Lower leg skin (tissue), 4 donors: ENCODE measurements around the gene MSH3. TPM values are rescaled to one million over a fixed set of nuclear protein-coding genes. Genes with fewer than 3 reads are reported as not detected.

Experiments used
- DNase-seq, 2 donors: peaks; one replicate each; pipeline ENCODE4 v3.0.0-alpha.2; 2019; ENCODE audit warnings: low spot score in 2 of 2
- H3K4me3 ChIP-seq: fragments of 200-600 bp; sonication (generic); 2 replicates; pipeline ENCODE4 v1.5.1; 2017; ENCODE audit warnings: mild to moderate bottlenecking, low read depth; ENCODE audit not compliant: poor library complexity, severe bottlenecking
- POLR2A ChIP-seq, 2 donors: fragments of 450-650 bp; IDR thresholded peaks; one replicate each; pipeline ENCODE4 v1.6.1; 2016 to 2017; ENCODE audit warnings: antibody characterized with exemption in 2 of 2, mild to moderate bottlenecking in 1 of 2, moderate library complexity in 1 of 2
- WGBS, 2 donors: methylation state at CpG; one replicate each; pipeline ENCODE4 v1.1.5; 2018; 5-methylcytosine and 5-hydroxymethylcytosine counted together
- intact Hi-C: fragments of 100-400 bp; cut with DNase I; formaldehyde crosslinking; loops from one replicate; pipeline ENCODE4 v1.15.0; 2023; ENCODE audit warnings: low total_unique reads
- total RNA-seq, 4 donors: library from RNA; depleted of rRNA; stranded (reverse); fragments of >200 nt; gene quantifications; one replicate each; pipeline ENCODE4 v1.1.0, GENCODE V29; 2016
- TF ChIP-seq, protein P1 (sequence below), 3 donors: fragments of 450-650 bp; IDR thresholded peaks; one replicate each; pipeline ENCODE4 v1.5.1; 2016; ENCODE audit warnings: antibody characterized with exemption in 3 of 3, mild to moderate bottlenecking in 3 of 3, moderate library complexity in 2 of 3

The MSH3 gene
- total RNA-seq, 4 donors from 2014 or later = 8.4 to 17.1 (median 11.4) TPM

DNA sequence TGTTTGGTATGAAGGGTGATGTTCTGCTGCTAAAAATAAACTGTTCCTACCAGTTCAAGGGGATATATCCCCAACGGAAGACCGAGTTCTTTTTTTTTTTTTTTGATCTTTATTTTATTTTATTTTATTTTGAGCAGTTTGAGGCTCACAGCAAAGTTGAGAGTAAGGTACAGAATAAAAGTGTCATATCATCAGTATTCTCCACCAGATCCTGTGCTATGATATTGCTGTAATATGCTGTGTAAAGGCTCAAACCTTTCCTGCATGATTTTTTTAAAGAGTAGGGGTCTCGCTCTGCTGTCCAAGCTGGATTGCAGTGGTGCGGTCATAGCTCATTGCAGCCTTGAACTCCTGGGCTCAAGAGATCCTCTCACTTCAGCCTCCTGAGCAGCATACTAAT, 35.2 kb downstream of the MSH3 start:
- no peak overlapping the region for H3K4me3 ChIP-seq
- 77 to 79% methylated on average over 4 of the region's 4 CpGs for WGBS, 2 donors
- intact Hi-C loops = no loop called here
- DNase-seq = no peak
- TF ChIP-seq, protein P1, sequence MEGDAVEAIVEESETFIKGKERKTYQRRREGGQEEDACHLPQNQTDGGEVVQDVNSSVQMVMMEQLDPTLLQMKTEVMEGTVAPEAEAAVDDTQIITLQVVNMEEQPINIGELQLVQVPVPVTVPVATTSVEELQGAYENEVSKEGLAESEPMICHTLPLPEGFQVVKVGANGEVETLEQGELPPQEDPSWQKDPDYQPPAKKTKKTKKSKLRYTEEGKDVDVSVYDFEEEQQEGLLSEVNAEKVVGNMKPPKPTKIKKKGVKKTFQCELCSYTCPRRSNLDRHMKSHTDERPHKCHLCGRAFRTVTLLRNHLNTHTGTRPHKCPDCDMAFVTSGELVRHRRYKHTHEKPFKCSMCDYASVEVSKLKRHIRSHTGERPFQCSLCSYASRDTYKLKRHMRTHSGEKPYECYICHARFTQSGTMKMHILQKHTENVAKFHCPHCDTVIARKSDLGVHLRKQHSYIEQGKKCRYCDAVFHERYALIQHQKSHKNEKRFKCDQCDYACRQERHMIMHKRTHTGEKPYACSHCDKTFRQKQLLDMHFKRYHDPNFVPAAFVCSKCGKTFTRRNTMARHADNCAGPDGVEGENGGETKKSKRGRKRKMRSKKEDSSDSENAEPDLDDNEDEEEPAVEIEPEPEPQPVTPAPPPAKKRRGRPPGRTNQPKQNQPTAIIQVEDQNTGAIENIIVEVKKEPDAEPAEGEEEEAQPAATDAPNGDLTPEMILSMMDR (IDR thresholded peaks at IDR 0.05) = no peak
- no peak for TF ChIP-seq POLR2A (IDR thresholded peaks at IDR 0.05)

DNA sequence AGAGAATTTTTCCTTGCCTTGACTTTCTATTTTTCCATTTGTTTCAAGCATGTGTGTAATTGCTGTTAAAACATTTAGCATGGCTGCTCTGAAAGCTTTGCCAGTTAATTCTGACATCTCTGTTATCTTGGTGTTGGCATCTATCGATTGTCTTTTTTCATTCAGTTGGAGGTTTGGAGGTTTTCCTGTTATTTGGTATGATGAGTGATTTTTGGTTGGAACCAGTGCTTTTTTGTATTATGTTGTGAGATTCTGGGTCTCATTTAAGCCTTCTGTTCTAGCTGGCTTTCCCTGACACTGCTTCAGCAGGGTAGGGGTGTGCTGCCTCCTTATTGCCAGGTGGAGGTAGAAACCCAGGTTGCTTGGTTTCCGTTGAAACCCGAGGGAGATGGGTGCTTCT, 41.2 kb downstream of the MSH3 start:
- WGBS, 2 donors = 94 to 97% methylated on average over 3 of the region's 3 CpGs
- DNase-seq = no peak
- TF ChIP-seq, protein P1 (IDR thresholded peaks at IDR 0.05) = no peak
- TF ChIP-seq POLR2A (IDR thresholded peaks at IDR 0.05) = no peak
- no peak overlapping the region for H3K4me3 ChIP-seq
- intact Hi-C loops = no loop called here

DNA sequence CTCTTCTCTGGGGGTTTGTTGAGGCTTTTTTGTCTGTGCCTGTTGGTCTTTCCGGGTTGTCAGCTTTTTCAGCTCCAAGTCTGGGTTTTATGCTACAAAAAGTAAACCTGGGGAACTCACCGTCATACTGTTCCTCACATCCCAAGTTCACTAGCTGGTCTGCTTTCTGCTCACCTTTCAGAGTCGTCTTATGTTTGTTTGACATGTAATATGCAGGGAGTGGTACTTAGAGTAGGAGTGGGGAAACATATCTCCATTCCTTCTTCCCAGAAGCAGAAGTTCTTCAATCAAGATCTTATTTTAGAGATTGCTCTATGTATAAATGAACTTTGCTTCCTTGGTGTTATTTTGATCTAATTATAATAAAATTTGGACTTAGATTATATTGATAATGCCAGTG, 42.0 kb downstream of the MSH3 start:
- 90 to 96% methylated on average over 3 of the region's 3 CpGs for WGBS, 2 donors
- intact Hi-C loops = no loop called here

GRCh38 chr5:80697100-80697499, 42.6 kb downstream of the MSH3 start:
- 69 to 78% methylated on average over 3 of the region's 3 CpGs for WGBS, 2 donors
- no peak for DNase-seq
- intact Hi-C loops = no loop called here

More for the DNA sequence above, 42.0 kb downstream of the MSH3 start:
- H3K4me3 ChIP-seq = no peak overlapping the region
- TF ChIP-seq, protein P1 (IDR thresholded peaks at IDR 0.05) = no peak
- no peak for TF ChIP-seq POLR2A (IDR thresholded peaks at IDR 0.05)
- DNase-seq = no peak

GRCh38 chr5:80698369-80698768, 43.9 kb downstream of the MSH3 start:
- DNase-seq = no peak
- intact Hi-C loops = no loop called here
- 45 to 49% methylated on average over 5 of the region's 5 CpGs for WGBS, 2 donors
- no peak for TF ChIP-seq POLR2A (IDR thresholded peaks at IDR 0.05)
- TF ChIP-seq, protein P1 (IDR thresholded peaks at IDR 0.05) = no peak
- no peak overlapping the region for H3K4me3 ChIP-seq

More at GRCh38 chr5:80697100-80697499, 42.6 kb downstream of the MSH3 start:
- no peak overlapping the region for H3K4me3 ChIP-seq
- no peak for TF ChIP-seq POLR2A (IDR thresholded peaks at IDR 0.05)
- TF ChIP-seq, protein P1 (IDR thresholded peaks at IDR 0.05) = no peak

DNA sequence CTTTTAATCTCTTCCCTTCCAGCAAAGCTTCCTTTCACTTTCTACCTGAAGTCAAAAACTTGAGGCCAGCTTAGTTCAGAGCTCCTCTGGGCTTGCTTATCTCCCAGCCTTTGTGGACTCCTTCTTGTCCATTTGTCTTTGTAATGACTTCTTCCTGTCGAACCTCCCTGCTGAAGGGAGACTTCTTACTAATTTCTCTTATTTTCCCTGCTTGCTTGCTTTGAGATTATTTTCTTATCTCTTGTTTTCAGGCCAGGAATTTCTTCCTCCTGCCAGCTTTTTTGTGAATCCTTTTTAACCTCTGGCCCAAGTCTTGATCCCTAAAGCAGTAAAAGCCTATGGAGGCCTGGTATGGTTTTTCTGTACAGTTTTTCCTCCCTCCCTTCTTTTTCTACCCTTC, 47.1 kb downstream of the MSH3 start:
- TF ChIP-seq, protein P1 (IDR thresholded peaks at IDR 0.05) = no peak
- no peak for TF ChIP-seq POLR2A (IDR thresholded peaks at IDR 0.05)
- intact Hi-C loops = no loop called here
- DNase-seq = no peak
- H3K4me3 ChIP-seq = no peak overlapping the region
- 78 to 82% methylated on average over 1 of the region's 1 CpG for WGBS, 2 donors
